Ovary (tissue), 3 donors: ENCODE data around the gene TENM4.

Experiments used
- EP300 ChIP-seq: sonication (generic); formaldehyde crosslinking; IDR thresholded peaks from one replicate; pipeline ENCODE4 v1.6.1; 2017; ENCODE audit warnings: antibody characterized with exemption
- POLR2A ChIP-seq: fragments of 450-650 bp; IDR thresholded peaks from one replicate; pipeline ENCODE4 v1.6.1; 2017; ENCODE audit warnings: antibody characterized with exemption, mild to moderate bottlenecking, moderate library complexity
- TF ChIP-seq, protein P1 (sequence below), 3 donors: fragments of 450-650 bp in 2 of 3; fragments of 200-600 bp in 1 of 3; IDR thresholded peaks; one replicate each; pipeline versions ENCODE4 v1.5.1 to v1.8.0; 2016 to 2022; ENCODE audit warnings: antibody characterized with exemption in 3 of 3, mild to moderate bottlenecking in 1 of 3
- donor health status: DM: no; HTN: no; CAD: no.

DNA sequence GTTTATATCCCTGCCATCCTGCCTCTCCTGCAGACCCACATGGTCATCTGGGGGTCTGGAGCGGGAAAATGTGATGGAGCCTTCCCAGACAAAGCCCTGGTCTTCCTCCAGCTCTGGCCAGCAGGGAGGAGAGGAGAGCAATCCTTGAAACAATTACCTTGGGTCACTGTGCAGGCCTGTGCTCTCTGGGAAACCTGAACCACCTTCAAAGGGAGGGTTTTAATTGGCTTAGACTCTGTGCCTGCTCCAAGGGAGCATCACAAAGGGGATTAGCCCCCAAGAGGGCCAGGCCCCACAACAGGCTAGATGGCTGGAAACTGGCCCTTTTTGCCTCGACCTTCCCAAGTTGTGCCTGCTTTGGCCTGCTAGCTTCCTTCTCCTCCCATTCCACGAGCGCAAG lies 351.9 kb downstream of the TENM4 start:
- TF ChIP-seq EP300 (no peak), POLR2A (no peak)
- TF ChIP-seq, protein P1, sequence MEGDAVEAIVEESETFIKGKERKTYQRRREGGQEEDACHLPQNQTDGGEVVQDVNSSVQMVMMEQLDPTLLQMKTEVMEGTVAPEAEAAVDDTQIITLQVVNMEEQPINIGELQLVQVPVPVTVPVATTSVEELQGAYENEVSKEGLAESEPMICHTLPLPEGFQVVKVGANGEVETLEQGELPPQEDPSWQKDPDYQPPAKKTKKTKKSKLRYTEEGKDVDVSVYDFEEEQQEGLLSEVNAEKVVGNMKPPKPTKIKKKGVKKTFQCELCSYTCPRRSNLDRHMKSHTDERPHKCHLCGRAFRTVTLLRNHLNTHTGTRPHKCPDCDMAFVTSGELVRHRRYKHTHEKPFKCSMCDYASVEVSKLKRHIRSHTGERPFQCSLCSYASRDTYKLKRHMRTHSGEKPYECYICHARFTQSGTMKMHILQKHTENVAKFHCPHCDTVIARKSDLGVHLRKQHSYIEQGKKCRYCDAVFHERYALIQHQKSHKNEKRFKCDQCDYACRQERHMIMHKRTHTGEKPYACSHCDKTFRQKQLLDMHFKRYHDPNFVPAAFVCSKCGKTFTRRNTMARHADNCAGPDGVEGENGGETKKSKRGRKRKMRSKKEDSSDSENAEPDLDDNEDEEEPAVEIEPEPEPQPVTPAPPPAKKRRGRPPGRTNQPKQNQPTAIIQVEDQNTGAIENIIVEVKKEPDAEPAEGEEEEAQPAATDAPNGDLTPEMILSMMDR (IDR thresholded peaks at IDR 0.05): no peak
